Caco-2 (cell line): ENCODE data around the gene YTHDC1. TPM values are rescaled to one million over a fixed set of nuclear protein-coding genes. Genes with fewer than 3 reads are reported as not detected.

ENCODE experiments used
- BruUV-seq: library from RNA; stranded (reverse); fragments of 400-500 nt; replicated peaks from 2 replicates; lab custom pipeline; 2021; lab: Mats Ljungman, UMichigan
- CTCF ChIA-PET: fragments of 300-600 bp; sonication (Branson Sonifier 250); formaldehyde crosslinking; loops from one replicate; lab custom pipeline; 2022; ENCODE audit warnings: antibody characterized with exemption; lab: Charles Lee
- POLR2A ChIA-PET: fragments of 300-600 bp; sonication (Branson Sonifier 250); formaldehyde crosslinking; loops from one replicate; lab custom pipeline; 2022; ENCODE audit warnings: antibody characterized with exemption; lab: Charles Lee
- DNase-seq, 2 experiments: peaks; one replicate each; pipeline versions ENCODE4 v3.0.0 to v3.0.0-alpha.2; 2020 to 2022
- H3K27me3 ChIP-seq: replicated peaks from 2 replicates; pipeline ENCODE4 v1.6.0; 2011; ENCODE audit warnings: low read length; ENCODE audit not compliant: control insufficient read depth, insufficient read depth
- H3K36me3 ChIP-seq: 2 replicates; pipeline ENCODE4 v1.5.1; 2011; ENCODE audit warnings: low read length; ENCODE audit not compliant: control insufficient read depth, insufficient read depth
- H3K4me1 ChIP-seq: fragments of 250-450 bp; sonication (Bioruptor Pico); 2 replicates; pipeline ENCODE4 v1.5.1; 2020; ENCODE audit warnings: mild to moderate bottlenecking
- H3K4me3 ChIP-seq: 2 replicates; pipeline ENCODE4 v1.5.1; 2011; ENCODE audit warnings: low read depth, mild to moderate bottlenecking, control low read depth, low read length
- H3K9me3 ChIP-seq: fragments of 250-450 bp; sonication (Bioruptor Pico); 2 replicates; pipeline ENCODE4 v1.5.1; 2020; ENCODE audit warnings: mild to moderate bottlenecking, moderate library complexity
- H3K27ac Mint-ChIP-seq: one replicate; pipeline ENCODE4 v1.8.0; 2022; ENCODE audit warnings: mixed read lengths; ENCODE audit not compliant: unreplicated experiment
- H3K27me3 Mint-ChIP-seq: one replicate; pipeline ENCODE4 v1.8.0; 2022; ENCODE audit warnings: mixed read lengths; ENCODE audit not compliant: insufficient read depth, unreplicated experiment
- H3K36me3 Mint-ChIP-seq: one replicate; pipeline ENCODE4 v1.8.0; 2022; ENCODE audit warnings: mild to moderate bottlenecking, mixed read lengths; ENCODE audit not compliant: insufficient read depth, unreplicated experiment
- H3K4me1 Mint-ChIP-seq: one replicate; pipeline ENCODE4 v1.8.0; 2022; ENCODE audit warnings: low read depth, mixed read lengths; ENCODE audit not compliant: unreplicated experiment
- H3K4me3 Mint-ChIP-seq: one replicate; pipeline ENCODE4 v1.8.0; 2022; ENCODE audit warnings: mild to moderate bottlenecking, moderate library complexity, mixed read lengths; ENCODE audit not compliant: unreplicated experiment
- H3K9me3 Mint-ChIP-seq: one replicate; pipeline ENCODE4 v1.8.0; 2022; ENCODE audit warnings: mixed read lengths; ENCODE audit not compliant: unreplicated experiment
- intact Hi-C: fragments of 100-400 bp; cut with micrococcal nuclease; formaldehyde crosslinking; loops from one replicate; pipeline ENCODE4 v1.10.0; 2022; ENCODE audit not compliant: unreplicated experiment
- total RNA-seq: library from RNA; stranded (reverse); gene quantifications from 2 replicates; pipeline ENCODE4 v1.2.3, GENCODE V29; 2022
- TF ChIP-seq, protein P1 (sequence below), 2 experiments: fragments of 200-600 bp in 1 of 2; IDR thresholded peaks; 1 replicate in 1 of 2; 2 replicates in 1 of 2; pipeline versions ENCODE4 v1.5.1 to v1.8.0; 2011 to 2022; ENCODE audit warnings: antibody characterized with exemption in 1 of 2, control low read depth in 1 of 2, inconsistent platforms in 1 of 2, low read depth in 1 of 2, low read length in 1 of 2, mild to moderate bottlenecking in 1 of 2, moderate library complexity in 1 of 2; ENCODE audit not compliant: insufficient read depth in 1 of 2, severe bottlenecking in 1 of 2, unreplicated experiment in 1 of 2

Gene YTHDC1
- total RNA-seq, 1 experiment from 2014 or later, result 101 TPM

DNA sequence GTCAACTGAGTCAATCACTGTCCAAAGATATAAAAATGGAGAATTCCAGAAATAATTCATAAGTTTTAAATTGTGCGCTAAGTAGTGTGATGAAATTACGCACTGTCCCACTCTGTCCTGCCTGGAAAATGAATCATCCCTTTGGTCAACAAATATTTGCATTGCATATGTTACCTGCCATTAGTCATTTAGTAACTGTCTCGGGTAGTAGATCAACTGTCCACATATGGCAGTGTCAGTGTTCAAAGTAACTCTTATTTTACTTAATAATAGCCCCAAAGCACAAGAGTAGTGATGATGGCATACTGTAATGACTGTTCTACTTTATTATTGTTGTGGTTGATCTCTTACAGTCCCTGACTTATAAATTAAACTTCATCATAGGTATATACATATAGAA is 3.4 kb downstream of the YTHDC1 start:
- no peak overlapping the region for H3K27ac Mint-ChIP-seq
- intact Hi-C loops, result no loop called here
- no peak for DNase-seq

DNA sequence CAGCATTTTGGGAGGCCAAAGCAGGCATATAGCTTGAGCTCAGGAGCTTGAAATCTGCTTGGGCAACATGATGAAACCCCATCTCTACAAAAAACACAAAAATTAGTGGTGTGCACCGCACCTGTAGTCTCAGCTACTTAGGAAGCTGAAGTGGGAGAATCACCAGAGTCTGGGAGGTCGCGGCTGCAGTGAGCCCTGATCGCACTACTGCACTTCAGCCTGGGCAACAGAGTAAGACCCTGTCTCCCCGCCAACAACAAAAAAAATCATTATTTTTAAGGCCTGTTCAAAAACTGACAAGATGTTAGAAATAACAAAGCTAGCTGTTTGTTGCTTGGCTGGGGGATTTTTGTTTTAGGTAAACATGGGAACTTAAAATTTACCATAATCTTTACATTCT is 5.1 kb downstream of the YTHDC1 start:
- TF ChIP-seq, protein P1, sequence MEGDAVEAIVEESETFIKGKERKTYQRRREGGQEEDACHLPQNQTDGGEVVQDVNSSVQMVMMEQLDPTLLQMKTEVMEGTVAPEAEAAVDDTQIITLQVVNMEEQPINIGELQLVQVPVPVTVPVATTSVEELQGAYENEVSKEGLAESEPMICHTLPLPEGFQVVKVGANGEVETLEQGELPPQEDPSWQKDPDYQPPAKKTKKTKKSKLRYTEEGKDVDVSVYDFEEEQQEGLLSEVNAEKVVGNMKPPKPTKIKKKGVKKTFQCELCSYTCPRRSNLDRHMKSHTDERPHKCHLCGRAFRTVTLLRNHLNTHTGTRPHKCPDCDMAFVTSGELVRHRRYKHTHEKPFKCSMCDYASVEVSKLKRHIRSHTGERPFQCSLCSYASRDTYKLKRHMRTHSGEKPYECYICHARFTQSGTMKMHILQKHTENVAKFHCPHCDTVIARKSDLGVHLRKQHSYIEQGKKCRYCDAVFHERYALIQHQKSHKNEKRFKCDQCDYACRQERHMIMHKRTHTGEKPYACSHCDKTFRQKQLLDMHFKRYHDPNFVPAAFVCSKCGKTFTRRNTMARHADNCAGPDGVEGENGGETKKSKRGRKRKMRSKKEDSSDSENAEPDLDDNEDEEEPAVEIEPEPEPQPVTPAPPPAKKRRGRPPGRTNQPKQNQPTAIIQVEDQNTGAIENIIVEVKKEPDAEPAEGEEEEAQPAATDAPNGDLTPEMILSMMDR (IDR thresholded peaks at IDR 0.05; ENCODE audit: insufficient read depth in 1 of 2, low read depth in 1 of 2, low read length in 1 of 2, severe bottlenecking in 1 of 2, unreplicated experiment in 1 of 2), result no peak
- Mint-ChIP-seq H3K4me3 (no peak overlapping the region), H3K4me1 (peaks cover 17% of the 10 kb centered on the region), H3K9me3 (no peaks in the 10 kb centered on the region), H3K27me3 (no peaks in the 10 kb centered on the region), H3K27ac (no peak overlapping the region), H3K36me3 (peaks cover 16% of the 10 kb centered on the region)
- no peaks in the 10 kb centered on the region for H3K36me3 ChIP-seq
- peaks cover 36% of the 10 kb centered on the region for H3K4me1 ChIP-seq
- H3K4me3 ChIP-seq, result no peak overlapping the region
- DNase-seq, result no peak
- intact Hi-C loops, result loop anchor here (5.0 kb wide), 1 partner anchor 33 kb away; no protein-coding TSS in a partner anchor
- no TSS peak for BruUV-seq
- no peaks in the 10 kb centered on the region for H3K9me3 ChIP-seq
- no peaks in the 10 kb centered on the region for H3K27me3 ChIP-seq
- ChIA-PET CTCF (no interaction called here), POLR2A (no interaction called here)

More for the DNA sequence above, 3.4 kb downstream of the YTHDC1 start:
- BruUV-seq, result no TSS peak
- TF ChIP-seq, protein P1 (IDR thresholded peaks at IDR 0.05; ENCODE audit: insufficient read depth in 1 of 2, low read depth in 1 of 2, low read length in 1 of 2, severe bottlenecking in 1 of 2, unreplicated experiment in 1 of 2), result no peak
- Histone ChIP-seq H3K4me3 (no peak overlapping the region), H3K27me3 (no peaks in the 10 kb centered on the region), H3K9me3 (no peaks in the 10 kb centered on the region), H3K36me3 (no peaks in the 10 kb centered on the region), H3K4me1 (peaks cover 37% of the 10 kb centered on the region)
- Mint-ChIP-seq H3K36me3 (peaks cover 22% of the 10 kb centered on the region), H3K4me1 (peaks cover 17% of the 10 kb centered on the region), H3K9me3 (no peaks in the 10 kb centered on the region), H3K27me3 (no peaks in the 10 kb centered on the region), H3K4me3 (no peak overlapping the region)
- CTCF ChIA-PET, result no interaction called here
- POLR2A ChIA-PET, result no interaction called here

DNA sequence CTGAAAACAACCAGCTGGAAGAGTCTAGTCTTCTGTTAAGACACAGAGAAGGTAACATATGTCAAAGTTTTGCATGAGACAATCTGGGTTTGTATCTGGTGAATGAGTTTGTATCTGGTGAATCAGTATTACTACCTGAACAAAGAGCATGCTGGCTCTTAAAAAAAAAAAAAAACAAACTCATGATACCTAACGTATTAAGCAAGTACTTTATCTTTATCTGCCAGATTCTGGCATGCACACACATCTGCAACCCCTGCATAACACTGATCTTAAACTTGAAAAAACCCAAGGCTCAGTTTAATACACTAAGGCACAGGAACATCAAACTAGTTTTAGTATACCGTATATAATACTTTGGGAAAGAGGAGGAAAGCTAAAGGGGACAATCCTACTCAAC is 5.8 kb downstream of the YTHDC1 start:
- Histone ChIP-seq H3K9me3 (no peaks in the 10 kb centered on the region), H3K36me3 (no peaks in the 10 kb centered on the region), H3K4me3 (no peak overlapping the region), H3K27me3 (no peaks in the 10 kb centered on the region), H3K4me1 (peaks cover 38% of the 10 kb centered on the region)
- intact Hi-C loops, result loop anchor here (5.0 kb wide), 1 partner anchor 33 kb away; no protein-coding TSS in a partner anchor
- BruUV-seq, result no TSS peak
- Mint-ChIP-seq H3K4me3 (no peak overlapping the region), H3K27me3 (no peaks in the 10 kb centered on the region), H3K27ac (no peak overlapping the region), H3K4me1 (peaks cover 17% of the 10 kb centered on the region), H3K9me3 (no peaks in the 10 kb centered on the region), H3K36me3 (peaks cover 13% of the 10 kb centered on the region)
- DNase-seq, result no peak
- CTCF ChIA-PET, result no interaction called here
- POLR2A ChIA-PET, result no interaction called here
- TF ChIP-seq, protein P1 (IDR thresholded peaks at IDR 0.05; ENCODE audit: insufficient read depth in 1 of 2, low read depth in 1 of 2, low read length in 1 of 2, severe bottlenecking in 1 of 2, unreplicated experiment in 1 of 2), result no peak
